HG03139 (cell line): ENCODE data around the gene RING1.

Source experiments
- ATAC-seq: cut with Tn5 transposase; IDR thresholded peaks from one replicate; pipeline ENCODE4 v1.9.1; 2021; ENCODE audit not compliant: unreplicated experiment

The RING1 gene

GRCh38 chr6:33192105-33192646 lies 16.1 kb upstream of the RING1 start, which contains the start of gene COL11A2:
Gene COL11A2 (minus strand): TSS chr6:33192467. CDS start chr6:33192240, 227 bp downstream.
- ATAC-seq, result no peak

- ATAC-seq, result no peak
These were observed 15.4 kb upstream of the RING1 start for GRCh38 chr6:33192671-33193602.

DNA sequence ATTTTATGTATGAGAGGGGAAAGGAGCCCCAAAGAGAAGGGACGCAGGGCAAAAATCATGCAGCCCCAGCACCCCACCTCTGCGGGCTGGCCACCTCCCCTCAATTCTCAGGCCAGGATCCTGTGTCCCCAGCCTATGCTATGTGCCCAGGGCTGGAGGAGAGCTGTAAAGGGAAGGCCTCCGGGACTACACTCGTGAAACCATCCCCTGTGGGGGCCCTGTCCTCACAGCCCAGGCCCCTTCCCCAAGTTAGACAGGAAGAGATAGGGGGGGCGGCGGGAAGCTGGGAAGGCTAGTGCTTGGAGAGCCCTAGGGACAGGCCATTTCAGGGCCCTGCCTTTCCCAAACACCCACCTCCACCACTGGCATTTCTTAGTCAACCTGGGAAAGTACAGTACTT lies 14.7 kb upstream of the RING1 start:
- no peak for ATAC-seq

DNA sequence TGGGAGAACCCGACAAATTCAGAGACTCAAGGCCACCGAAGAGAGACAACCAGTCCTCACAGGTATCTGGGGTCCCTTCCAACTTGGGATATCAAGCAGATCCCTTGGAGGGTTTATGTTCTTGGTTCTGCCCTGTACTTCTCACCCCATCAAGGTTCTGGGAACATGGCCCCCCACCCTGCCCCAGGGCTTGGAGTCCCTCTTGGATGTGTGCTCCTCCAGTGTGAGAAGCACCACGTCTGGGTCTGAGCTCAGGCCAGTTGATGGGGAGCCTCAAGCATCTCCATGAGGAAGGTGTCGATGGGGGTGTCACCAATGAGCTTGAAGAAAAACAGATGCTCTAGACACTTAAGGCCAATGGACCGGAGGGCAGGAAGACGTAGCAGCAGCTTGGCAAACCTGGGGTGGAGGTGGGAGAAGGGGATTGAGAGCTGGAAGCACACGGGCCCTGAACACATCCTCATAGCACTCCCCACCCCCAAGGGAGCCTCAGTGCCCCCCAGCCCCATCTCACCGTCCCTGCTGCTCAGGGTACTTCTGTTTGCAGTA lies 13.8 kb upstream of the RING1 start:
- ATAC-seq, result no peak

DNA sequence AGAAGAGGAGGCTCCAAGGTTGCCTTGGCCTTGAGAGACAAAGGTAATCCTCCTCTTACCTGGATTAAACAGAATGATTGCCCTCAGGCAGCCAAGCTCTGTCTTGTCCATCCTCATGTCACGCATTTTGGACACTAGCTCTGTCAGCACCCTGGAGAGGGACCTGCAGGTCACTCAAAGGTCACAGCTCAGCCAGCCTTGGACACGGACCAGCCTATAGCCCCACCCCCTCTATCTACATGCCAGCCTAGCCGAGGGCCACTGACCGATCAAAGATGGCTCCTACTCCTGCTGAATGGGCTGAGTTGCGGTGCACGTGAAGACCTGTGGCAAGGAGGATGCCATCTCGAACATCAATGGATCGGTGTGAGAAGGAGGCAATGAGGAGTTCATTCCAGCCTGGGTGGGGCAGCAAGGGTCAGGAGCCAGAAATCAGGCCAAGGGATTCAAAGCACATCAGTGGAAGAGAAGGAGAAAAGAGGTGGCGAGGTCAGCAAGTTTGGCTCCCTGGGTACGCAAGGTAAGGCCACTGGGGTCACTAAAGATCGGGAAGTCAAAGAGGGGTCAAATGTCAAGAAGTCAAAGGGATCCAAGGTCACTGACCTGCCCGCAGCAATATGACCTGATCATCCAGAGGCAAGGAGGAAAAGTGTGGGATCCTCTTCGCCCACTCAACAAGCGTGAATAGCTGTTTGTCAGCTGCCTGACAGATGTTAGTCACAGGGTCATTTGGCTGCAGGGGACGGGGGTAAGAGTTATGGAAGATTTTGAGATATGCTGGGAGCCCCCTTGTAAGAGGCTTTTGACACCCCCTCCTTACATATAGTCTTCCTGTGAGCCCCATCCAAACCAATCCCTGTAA lies 12.8 kb upstream of the RING1 start:
- no peak for ATAC-seq

GRCh38 chr6:33197431-33198048 lies 10.8 kb upstream of the RING1 start:
- no peak for ATAC-seq

DNA sequence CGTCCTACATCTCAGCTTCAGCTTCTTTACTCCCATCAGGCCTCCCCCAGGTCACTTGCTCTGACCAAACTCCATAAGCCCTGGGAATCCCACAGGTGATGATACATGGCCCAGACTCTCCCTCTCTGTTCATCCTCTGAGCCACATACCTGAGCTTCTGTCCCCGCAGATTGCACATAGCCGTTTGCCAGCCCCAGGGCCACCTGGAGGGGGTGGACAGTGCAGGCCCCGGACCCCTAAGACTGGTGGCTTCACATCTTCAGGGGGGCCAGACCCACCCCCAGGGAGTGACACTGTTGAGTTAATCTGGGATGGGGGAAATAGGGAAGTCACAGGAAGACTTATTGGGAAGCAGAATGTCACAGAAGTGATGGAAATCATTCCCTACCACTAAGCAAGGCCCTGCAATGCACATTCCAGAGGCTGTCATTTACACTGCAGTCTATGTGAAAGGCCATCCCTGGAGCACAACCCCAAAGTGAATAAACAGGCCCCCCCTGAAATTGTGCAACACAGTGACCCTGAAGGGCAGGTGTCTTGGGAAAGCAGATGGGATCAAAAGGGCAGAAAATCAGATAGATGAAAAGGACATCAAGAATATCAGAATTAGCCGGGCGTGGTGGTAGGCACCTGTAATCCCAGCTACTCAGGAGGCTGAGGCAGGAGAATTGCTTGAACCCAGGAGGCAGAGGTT lies 10.0 kb upstream of the RING1 start:
- ATAC-seq, result no peak

- no peak for ATAC-seq
These were observed 9.4 kb upstream of the RING1 start for GRCh38 chr6:33198853-33199436.

- peak; percentile 17 for ATAC-seq
These were observed 8.5 kb upstream of the RING1 start for GRCh38 chr6:33199687-33200218.

DNA sequence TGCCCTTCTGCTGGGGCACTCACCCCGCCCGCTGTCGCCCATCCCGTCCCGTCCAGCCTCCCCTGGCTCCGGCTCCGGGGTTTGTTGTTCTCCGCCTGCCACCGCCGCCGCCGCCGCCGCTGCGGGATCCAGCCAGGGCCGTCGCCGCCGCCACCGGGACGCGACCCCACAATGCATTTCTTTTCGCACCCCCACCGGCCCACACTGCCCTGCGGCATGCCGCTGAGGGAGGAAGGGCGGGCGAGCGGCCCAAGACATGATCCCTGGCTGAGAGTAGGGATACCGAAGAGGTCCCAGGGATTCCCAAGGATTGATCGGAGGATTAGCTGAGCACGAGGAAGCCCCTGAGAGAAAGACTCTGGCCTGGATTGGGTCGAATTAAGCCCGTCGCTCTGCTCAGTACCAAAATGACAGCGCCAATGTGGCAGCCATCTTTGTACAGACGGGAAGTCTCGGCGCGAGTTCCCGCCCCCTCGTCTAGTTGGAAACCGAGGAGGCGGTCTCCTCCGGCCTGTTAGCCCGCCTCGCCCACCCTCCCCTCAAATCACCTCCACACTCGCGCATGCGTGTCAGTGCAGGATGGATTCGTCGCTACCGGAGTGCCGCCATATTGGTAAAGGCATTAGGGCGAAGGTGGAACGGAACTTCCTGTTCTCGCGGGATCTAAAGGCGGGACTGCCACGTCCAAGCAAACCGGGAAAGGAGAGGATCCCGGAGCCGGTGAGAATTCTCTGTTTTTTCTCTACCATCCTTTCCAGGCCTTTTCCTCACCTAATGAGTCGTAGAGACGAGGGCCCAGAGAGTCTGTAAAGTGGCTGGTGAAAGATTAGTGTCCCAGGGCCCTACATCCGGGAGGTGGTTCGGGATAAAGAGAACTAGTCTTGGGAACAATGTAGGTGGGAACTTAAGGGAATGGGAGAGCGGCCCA lies 7.8 kb upstream of the RING1 start, which contains the start of the genes RXRB and SLC39A7:
TSS of gene RXRB (minus strand) at position 447 of the 928 bp plus-strand sequence. CDS start at position 258, 189 bp downstream.
TSS of gene SLC39A7 (plus strand) at position 649 of the 928 bp plus-strand sequence. CDS start 379 bp downstream, outside the sequence.
- ATAC-seq, result peak; percentile 46

GRCh38 chr6:33201147-33201545 lies 7.2 kb upstream of the RING1 start:
- ATAC-seq, result peak; percentile 3

- ATAC-seq, result no peak
These were observed 6.4 kb upstream of the RING1 start for GRCh38 chr6:33201935-33202334.

- ATAC-seq, result no peak
These were observed 5.5 kb upstream of the RING1 start for GRCh38 chr6:33202799-33203198.

GRCh38 chr6:33203443-33204164 lies 4.7 kb upstream of the RING1 start:
- ATAC-seq, result no peak

DNA sequence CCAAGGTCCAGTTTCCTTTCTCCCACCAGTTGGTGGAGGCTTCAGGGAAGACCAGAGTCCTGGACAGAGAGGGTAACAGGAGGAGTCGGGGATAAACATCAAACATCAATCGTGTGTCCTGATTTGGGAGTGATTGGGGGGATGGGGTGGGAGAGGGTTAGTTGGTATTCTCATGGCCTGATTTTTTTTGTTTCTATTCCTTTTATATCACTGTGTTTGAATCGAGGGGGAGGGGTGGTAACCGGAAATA lies 4.2 kb upstream of the RING1 start:
- no peak for ATAC-seq

DNA sequence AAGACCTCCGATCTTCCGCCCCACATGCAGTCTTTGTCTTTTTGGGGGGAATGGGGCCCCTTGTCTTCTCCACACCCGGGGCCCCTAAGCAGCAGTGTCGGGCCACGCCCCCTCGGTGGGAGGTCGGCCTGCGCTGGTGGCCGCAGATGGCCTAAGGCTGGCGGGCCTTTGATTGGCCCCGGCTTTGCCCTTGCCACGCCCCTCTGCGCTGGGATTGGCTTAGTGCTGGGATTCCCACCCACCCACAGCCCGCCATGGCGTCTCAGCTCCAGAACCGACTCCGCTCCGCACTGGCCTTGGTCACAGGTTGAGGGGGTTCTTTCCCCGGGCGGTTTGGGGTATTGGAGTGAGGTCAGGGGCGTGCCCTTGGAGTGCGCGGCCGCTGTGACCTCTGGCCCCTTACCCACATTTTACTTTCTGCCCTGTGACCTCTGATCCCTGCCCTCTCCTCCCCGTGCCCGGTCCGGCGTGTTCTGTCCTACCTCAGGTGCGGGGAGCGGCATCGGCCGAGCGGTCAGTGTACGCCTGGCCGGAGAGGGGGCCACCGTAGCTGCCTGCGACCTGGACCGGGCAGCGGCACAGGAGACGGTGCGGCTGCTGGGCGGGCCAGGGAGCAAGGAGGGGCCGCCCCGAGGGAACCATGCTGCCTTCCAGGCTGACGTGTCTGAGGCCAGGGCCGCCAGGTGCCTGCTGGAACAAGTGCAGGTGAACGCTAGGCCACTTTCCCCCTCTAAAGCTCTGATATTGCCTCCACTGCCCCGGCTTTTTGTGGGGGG lies 3.7 kb upstream of the RING1 start, which contains the start of gene HSD17B8:
TSS of gene HSD17B8 (plus strand) at position 241 of the 776 bp plus-strand sequence. CDS start at position 255, 14 bp downstream.
- peak; percentile 40 for ATAC-seq
